LNCaP clone FGC (cell line): ENCODE data around the gene DR1.
"Not testable (repeated sequence)": the region's sequence is repeated elsewhere in the genome, so short reads cannot be mapped to it uniquely, and the experiment has no call there.

Experiments
- DNase-seq: peaks from one replicate; pipeline ENCODE4 v3.0.0-alpha.2; 2011; ENCODE audit warnings: low read depth
- H3K4me3 ChIP-seq: 2 replicates; pipeline ENCODE4 v1.5.1; 2011; ENCODE audit warnings: mild to moderate bottlenecking, low read depth, low read length, control low read depth
- TF ChIP-seq, protein P1 (sequence below): IDR thresholded peaks from 2 replicates; pipeline ENCODE4 v1.5.1; 2012; ENCODE audit warnings: mild to moderate bottlenecking; ENCODE audit not compliant: control insufficient read depth, insufficient read depth; ENCODE audit errors: extremely low read depth

Gene DR1

DNA sequence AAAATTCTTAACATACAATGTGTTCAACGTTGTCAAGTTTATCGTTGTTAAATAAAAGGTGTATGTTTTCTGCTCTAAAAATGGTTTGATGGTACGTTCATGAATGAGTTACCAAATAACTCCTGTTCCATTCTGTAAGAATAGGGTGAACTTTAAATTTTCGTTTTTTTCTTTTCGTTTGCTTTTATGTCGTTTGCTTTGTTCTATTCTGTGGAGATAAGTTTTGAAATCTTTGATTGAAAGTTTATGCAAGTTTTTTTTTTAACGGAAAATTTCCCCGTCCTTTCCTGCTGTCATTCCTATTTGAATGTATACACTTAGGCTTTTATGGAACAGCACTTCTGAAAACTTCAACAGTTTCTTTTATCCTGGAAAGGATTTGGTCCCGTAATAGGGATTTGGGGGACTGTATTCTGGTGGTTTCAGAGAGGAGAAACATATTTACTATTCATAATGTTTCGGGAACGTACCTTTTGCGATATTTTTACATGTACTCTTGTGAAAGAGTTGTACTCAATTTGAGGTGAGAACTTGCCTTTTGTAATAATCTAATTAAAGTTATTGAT, 1.7 kb downstream of the DR1 start:
- DNase-seq: no peak
- TF ChIP-seq, protein P1, sequence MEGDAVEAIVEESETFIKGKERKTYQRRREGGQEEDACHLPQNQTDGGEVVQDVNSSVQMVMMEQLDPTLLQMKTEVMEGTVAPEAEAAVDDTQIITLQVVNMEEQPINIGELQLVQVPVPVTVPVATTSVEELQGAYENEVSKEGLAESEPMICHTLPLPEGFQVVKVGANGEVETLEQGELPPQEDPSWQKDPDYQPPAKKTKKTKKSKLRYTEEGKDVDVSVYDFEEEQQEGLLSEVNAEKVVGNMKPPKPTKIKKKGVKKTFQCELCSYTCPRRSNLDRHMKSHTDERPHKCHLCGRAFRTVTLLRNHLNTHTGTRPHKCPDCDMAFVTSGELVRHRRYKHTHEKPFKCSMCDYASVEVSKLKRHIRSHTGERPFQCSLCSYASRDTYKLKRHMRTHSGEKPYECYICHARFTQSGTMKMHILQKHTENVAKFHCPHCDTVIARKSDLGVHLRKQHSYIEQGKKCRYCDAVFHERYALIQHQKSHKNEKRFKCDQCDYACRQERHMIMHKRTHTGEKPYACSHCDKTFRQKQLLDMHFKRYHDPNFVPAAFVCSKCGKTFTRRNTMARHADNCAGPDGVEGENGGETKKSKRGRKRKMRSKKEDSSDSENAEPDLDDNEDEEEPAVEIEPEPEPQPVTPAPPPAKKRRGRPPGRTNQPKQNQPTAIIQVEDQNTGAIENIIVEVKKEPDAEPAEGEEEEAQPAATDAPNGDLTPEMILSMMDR: no peak
- H3K4me3 ChIP-seq: peak overlapping the region; percentile 89

DNA sequence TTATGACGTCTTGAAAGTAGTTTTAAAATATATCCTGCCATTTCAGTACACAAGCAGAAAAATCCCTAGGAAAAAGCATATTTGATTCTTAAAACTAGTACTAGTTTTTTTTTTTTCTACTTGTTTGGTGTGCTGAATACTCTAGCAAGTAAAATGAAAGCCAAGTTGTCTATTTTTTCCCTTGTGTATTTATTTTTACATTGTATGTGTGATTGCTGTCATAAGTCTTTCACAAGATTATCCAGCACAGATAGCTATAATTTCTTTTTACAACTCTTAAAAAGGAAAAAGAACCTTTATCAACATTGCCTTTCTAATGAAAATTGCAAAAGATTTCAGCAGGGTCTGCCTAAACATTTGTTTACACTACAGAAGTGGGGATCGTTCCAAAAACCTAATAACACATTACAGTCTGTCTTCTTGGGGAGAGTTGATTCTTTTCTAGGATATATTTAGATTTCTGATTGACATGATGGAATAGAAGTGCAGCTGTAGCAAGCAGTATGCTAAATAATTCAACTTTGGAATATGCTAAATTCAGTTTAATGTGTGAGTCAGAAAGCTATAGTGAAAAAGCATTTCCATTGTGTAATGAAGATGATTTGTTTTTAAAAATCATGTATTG, 2.5 kb downstream of the DR1 start:
- H3K4me3 ChIP-seq: peak overlapping the region; percentile 89
- DNase-seq: no peak
- TF ChIP-seq, protein P1: no peak

DNA sequence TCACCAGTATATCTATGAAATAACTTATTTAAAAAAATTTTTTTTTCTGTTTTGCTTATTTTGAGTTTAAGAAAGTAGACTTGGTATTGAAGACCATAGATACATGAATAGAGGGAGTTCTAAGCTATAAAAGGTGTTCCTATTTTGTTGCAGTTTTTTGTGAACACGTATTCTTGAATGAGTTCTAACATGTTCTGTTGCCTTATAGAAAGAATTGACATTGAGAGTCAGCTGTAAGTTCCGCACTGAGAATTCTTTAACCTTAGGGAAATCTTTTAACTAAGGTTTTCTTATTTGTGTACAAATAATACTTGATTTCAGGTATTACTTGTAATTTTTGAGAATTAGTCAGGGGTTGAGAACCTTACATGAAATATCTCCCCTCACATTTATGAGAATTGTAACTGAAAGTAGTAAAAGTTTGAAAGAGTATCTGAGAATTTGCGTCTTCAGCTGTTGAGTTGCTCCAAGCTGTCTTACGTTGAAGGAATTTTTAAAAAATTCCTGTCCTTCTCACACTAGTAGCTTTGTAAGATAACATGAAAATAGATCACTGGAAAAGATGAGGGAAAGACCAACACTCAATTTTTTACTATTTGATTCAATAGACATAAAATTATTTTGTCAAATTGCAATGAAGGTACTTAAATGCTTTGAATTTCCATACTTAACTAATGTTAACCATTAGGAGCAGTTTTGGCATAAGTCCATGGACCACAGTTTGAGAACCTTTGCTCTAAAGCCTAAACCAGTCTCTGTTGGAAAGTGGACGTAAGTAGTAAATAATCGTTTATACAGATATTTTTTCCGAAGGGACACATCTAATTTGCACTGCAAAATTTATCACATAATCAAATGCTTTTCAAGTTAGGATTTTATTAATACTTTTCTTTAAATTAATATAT, 3.8 kb downstream of the DR1 start:
- no peak overlapping the region for H3K4me3 ChIP-seq
- TF ChIP-seq, protein P1: no peak
- DNase-seq: no peak

DNA sequence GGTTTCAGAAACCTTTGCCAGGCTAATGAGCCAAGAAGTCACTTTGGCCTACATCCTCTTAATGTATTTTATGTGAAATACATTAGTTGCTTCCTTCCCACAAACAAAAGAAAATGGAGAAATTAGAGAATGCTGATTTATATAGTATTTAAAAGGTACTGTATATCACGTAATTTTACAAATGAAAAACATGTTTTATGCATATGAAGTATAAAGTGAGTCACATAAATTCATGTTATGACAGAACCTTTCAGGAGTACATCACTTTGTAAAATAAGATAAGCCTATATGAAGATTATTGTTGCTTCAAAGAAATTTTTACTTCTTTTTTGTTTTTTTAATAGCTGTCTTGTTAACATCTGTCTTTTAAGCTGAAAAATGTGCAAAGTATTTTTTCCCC, 4.6 kb downstream of the DR1 start:
- TF ChIP-seq, protein P1: no peak
- DNase-seq: no peak
- no peak overlapping the region for H3K4me3 ChIP-seq

DNA sequence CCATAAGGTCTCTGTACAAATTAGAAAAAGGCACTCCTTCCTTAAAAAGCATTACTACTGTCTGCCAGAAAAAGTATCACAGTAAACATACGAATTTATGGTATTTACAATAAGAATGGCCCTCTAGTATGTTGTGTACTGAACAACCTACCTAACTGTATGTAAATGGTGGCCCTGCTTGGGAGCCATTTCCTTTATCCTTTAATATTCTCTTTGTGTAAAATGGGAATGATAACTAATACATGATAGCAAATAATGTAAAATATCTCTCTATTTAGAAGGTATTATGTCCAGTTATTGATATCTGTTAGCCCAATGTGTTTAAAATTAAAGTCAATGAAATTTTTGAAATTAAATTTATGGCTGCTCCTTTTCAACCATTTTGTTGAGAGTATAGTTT, 5.2 kb downstream of the DR1 start:
- TF ChIP-seq, protein P1: no peak
- no peak for DNase-seq
- no peak overlapping the region for H3K4me3 ChIP-seq

DNA sequence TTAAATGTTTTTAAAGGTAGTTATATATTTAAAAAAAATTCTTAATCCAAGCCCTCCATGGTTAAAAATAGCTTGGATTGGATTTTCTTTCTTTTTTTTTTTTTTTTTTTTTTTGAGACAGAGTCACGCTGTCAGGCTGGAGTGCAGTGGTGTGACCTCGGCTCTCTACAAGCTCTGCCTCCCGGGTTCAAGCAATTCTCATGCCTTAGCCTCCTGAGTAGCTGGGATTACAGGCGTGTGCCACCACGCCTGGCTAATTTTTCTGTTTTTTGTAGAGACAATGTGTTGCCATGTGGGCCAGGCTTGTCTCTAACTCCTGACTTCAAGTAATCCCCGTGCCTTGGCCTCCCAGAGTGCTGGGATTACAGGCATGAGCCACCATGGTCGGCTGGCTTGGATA, 5.6 kb downstream of the DR1 start:
- not testable (repeated sequence) for DNase-seq

DNA sequence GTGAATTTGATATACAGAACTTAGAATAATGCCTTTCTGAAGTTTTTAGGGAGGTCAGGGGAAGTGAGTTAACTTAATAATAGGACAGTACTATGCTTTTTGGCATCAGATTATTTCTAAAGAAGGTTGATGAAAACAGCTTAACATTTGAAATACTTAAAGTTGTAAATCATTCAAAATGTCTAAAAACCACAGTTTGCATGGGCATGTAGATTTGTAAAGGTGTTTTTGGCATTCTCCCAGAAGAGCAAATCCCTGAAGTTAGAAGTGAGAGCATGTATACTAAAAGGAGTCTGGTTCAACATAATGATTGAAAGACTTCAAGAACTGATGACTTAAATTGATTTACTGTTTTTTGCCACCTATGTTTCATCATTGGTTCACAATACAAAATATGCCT, 6.7 kb downstream of the DR1 start:
- TF ChIP-seq, protein P1: no peak
- no peak for DNase-seq
- H3K4me3 ChIP-seq: no peak overlapping the region

More for the DNA sequence above, 5.6 kb downstream of the DR1 start:
- H3K4me3 ChIP-seq: not testable (repeated sequence)
